UCSD-AML1 (cell line): Measurements from ENCODE around the gene CORO1C.

ENCODE experiments used
- DNase-seq: peaks from one replicate; lab custom pipeline; 2025; ENCODE audit not compliant: unreplicated experiment; lab: John Stamatoyannopoulos, UW

Gene CORO1C

GRCh38 chr12:108727868-108728735 is 3.2 kb downstream of the CORO1C start:
- no peak for DNase-seq

DNA sequence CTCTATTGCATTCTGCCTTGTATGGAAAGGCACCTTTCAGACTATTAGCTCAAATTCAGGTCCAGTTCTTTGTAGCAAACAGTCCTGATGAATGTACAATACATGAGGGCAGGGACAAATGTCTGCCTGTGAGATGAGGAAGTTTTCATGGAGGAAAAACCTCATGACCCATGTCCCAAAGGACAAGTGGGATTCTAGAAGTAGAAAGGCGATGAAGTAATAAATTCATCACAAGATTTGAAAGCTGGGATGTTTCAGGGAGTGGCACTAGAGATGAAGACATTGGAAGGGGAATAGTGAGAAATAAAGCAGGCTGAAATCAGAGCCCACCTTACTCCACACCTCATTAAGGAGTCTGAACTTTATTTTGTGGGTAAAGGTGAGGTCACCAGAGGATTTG is 4.2 kb downstream of the CORO1C start:
- DNase-seq, result no peak

- no peak for DNase-seq
Measured at GRCh38 chr12:108724890-108725151, 6.5 kb downstream of the CORO1C start.

- DNase-seq, result no peak
Measured at GRCh38 chr12:108724054-108724889, 7.0 kb downstream of the CORO1C start.

- DNase-seq, result no peak
Measured at GRCh38 chr12:108722992-108723766, 8.1 kb downstream of the CORO1C start.

GRCh38 chr12:108722463-108722862 is 8.9 kb downstream of the CORO1C start:
- DNase-seq, result no peak

DNA sequence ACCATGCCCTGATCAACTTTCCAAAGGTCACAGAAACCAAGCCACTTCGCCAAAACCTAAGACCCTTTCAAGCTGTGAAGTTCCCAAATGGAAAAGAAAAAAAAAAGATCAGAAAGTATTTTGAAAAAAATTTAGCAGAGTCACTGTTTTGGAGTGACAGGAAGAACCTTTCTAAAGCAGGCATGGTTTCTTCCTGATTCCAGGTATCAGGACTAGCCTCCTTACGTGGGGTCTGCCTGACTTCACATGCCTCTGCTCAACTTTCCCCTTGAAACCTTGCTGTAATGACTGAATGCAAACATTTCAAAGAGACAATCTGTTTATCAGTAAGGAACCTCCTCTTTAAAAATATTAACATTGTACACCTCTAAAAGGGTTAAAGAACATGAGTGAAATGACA is 9.5 kb downstream of the CORO1C start:
- DNase-seq, result no peak

- no peak for DNase-seq
Measured at GRCh38 chr12:108720757-108721514, 10.4 kb downstream of the CORO1C start.

DNA sequence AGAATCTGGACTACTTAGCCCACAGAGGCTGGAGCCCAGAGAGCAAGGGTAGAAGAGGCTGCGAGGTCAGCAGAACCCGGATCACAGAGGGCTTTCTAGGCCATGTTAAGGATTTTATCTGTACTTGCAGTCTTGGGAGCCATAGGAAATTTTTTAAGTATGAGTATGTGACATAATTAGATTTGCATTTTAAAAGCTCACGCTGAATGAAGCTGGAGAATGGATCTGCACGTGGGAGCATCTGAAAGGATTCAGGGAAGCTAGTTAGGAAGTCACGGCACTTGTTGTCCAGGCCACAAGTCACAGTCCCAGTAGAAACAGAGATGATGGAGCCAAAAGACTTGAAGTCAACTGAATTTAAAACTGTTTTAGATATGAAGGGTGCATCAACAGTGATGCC is 14.1 kb downstream of the CORO1C start:
- no peak for DNase-seq

- DNase-seq, result no peak
Measured at GRCh38 chr12:108714866-108715265, 16.5 kb downstream of the CORO1C start.

DNA sequence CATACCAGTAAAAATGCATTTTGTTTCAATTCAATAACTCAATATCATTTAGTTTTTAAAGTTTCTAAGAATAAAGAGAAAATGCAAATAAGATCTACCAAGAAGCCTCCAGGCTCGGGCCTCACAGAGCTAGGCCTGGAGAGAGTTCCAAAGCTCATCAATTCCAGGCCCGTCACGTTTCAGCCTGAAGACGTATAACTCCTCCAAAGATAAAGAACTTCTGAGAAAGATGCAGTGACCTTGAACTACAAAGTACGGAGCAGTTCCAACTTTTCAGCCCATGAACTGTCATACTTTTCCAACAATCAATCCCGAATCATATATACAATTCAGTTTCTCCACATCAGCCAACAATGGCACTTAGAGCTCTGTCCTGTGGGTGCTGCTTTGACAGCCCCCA is 17.8 kb downstream of the CORO1C start:
- no peak for DNase-seq

GRCh38 chr12:108712925-108713203 is 18.5 kb downstream of the CORO1C start:
- DNase-seq, result no peak

DNA sequence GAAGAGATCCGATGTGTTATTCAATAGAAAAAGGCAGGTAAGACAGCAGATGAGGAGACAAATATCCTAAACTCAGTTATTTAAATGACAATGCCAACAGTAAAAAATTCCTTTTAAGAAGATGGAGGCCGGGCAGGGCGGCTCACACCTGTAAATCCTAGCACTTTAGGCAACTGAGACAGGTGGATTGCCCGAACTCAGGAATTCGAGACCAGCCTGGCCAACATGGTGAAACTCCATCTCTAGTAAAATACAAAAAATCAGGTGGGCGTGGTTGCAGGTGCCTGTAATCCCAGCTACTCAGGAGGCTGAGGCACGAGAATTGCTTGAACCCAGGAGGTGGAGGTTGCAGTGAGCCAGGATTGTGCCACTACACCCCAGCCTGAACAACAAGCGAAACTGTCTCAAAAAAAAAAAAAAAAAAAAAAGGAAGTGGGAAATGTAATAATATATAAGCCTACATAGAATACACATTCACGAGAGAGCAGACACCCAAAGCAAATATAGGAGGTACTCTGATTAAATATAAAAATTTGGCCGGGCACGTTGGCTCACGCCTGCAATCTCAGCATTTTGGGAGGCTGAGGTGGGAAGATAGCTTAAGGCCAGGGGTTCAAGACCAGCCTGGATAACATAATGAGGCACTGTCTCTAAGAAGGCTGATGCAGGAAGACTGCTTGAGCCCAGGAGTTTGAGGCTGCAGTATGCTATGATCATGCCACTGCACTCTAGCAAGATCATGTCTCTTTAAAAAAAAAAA is 19.0 kb downstream of the CORO1C start:
- no peak for DNase-seq

DNA sequence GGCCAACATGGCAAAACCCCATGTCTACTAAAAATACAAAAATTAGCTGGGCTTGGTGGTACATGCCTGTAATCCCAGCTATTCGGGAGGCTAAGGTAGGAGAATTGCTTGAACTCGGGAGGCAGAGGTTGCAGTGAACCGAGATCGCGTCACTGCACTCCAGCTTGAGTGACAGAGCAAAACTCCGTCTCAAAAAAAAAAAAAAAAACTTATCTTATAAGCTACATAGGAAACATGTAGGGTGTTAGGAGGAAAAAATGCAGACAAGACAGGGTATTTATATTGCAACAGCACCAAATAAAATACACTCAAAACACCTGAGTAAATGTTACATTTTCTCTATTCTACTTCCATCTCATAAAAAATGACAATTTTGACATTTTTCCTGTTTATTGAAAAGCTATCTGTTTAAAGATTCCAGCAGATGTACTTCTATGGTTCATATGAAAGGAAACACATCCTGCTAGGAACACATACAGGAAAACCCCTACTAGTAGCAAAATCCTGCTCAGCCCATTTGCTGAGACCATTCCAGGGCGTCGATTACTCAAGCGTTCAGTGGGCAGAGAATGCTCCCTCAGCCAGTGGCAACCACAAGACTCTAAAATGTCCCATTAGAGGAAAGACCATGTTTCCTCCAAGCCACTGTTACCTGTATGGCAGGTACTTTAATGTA is 19.7 kb downstream of the CORO1C start:
- DNase-seq, result no peak

DNA sequence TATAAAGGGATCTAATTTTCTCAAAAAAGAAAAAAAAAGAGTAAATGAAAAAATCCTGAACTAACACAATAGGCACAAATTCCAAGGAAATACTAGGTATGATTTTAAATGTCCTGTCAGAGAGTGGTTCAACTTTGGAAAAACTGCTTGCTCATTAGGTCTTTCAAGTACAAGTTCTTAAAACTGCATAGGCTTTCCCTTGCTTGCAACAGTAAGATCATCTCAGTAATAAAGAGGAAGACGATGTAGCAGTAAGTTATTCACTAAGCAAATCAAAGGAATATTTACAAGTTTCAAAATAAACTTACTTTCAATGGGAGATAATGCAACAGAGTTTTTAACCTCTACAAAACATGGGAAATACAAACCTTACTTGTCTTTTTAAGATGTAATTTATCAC is 21.6 kb downstream of the CORO1C start:
- no peak for DNase-seq

DNA sequence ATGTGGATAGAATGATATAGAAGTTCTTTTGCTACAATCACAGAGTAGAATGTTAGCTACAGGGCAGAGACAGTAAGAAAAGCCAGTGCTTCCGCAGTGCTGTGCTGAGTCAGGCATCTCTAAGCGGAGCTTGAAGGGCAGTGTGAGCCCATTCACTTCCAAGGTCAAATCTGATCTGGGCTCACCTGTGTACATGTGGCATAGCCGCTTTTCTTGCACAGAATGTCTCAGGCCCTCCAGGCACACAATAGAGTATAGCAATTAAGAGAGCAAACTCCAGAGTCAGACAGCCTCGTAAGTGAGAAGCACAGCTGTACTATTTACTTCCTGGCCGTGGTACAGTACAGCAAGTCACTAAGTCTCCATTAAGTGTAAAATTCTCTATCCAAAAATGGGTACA is 26.8 kb downstream of the CORO1C start:
- DNase-seq, result no peak

- no peak for DNase-seq
Measured at GRCh38 chr12:108702595-108703320, 28.6 kb downstream of the CORO1C start.

DNA sequence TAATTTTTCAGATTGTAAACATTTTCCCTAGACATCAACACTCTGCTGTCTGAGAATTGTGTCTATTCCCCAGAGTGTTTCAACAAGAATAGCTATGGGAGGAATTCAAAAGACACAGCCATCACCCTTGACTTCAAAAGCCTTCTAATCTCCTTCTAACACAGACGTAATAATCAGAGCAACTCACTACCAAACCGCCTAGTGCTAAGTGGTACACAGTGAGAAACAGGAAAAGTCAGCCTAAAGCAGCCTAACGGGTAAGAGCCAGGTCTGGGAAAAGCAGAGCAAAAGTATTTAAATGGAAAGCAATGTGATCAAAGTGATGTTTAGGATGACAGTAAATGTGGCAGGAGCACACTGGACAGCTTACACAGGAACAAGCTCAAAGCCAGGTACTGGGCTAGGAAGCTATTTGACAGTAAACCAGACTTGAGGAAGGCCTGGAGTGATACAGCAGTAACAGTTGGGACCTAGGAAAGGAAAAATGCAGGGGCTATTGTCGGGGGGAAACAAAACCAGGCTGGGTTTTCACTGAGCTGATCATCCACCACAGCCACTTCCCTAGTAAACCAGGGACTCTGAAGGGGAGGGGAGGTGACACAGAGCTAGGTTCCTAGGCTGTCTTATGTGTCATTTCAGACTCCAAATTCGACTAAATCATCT is 29.4 kb downstream of the CORO1C start:
- DNase-seq, result peak; percentile 32
